Measurements from ENCODE around the gene KLHL21. TPM values are rescaled to one million over a fixed set of nuclear protein-coding genes. Genes with fewer than 3 reads are reported as not detected.

The KLHL21 gene
- total and polyA plus RNA-seq, 2 of the 4 experiments (the other 2 are of a cell fraction) = 12.0 to 36.7 TPM

GRCh38 chr1:6625584-6626149 is 23.0 kb upstream of the KLHL21 start:
- peak overlapping the region; percentile 85 for H3K14ac ChIP-seq (replicated peaks; ENCODE audit: low read depth, low read length)
- H4K5ac ChIP-seq (ENCODE audit: low read depth, low read length) = peak overlapping the region; percentile 23
- H2BK15ac ChIP-seq (ENCODE audit: low read depth, low read length) = no peak overlapping the region
- H3K56ac ChIP-seq (ENCODE audit: extremely low read depth, insufficient read depth, low read length) = no peak overlapping the region; the same call in 1 of the 2 replicates
- H3K4me3 ChIP-seq (ENCODE audit: insufficient read depth, low read depth, low read length) = peak overlapping the region; percentile 67
- TF ChIP-seq POLR2A (IDR thresholded peaks at IDR 0.05; ENCODE audit: low read depth, low read length) = no peak
- TF ChIP-seq RFX5 (IDR thresholded peaks at IDR 0.05; ENCODE audit: low read depth, low read length) = no peak
- TF ChIP-seq MAZ (IDR thresholded peaks at IDR 0.05; ENCODE audit: borderline replicate concordance, low read depth, low read length) = no peak
- TF ChIP-seq CHD1 (IDR thresholded peaks at IDR 0.05; ENCODE audit: low read depth, low read length) = no peak
- TF ChIP-seq CTCF (conservative IDR thresholded peaks at IDR 0.05; ENCODE audit: low read depth, low read length) = no peak
- no peak for TF ChIP-seq NFE2L2 (IDR thresholded peaks at IDR 0.05; ENCODE audit: low read depth, low read length)
- TF ChIP-seq MAFK (IDR thresholded peaks at IDR 0.05; ENCODE audit: low read depth, low read length) = no peak
- no peak for TF ChIP-seq FOS (IDR thresholded peaks at IDR 0.05; ENCODE audit: low read depth, low read length)
- TF ChIP-seq MXI1 (IDR thresholded peaks at IDR 0.05; ENCODE audit: borderline replicate concordance, low read depth, low read length) = no peak
- TF ChIP-seq CEBPB (IDR thresholded peaks at IDR 0.05; ENCODE audit: low read depth, low read length) = no peak
- TF ChIP-seq SMC3 (IDR thresholded peaks at IDR 0.05; ENCODE audit: low read depth, low read length) = no peak
- dilution Hi-C loops (cut with HindIII; ENCODE audit: low sequenced_read_pairs, unreplicated experiment) = no loop called here
- H4K91ac ChIP-seq (ENCODE audit: insufficient read depth, low read depth, low read length) = peak overlapping the region; percentile 66; the same call in 1 of the 2 replicates
- peak overlapping the region; percentile 95 for H3K4me2 ChIP-seq (ENCODE audit: low read depth, low read length)
- POLR2A ChIA-PET (ENCODE audit: unreplicated experiment) = no interaction called here
- peak overlapping the region; percentile 85 for H2AFZ ChIP-seq (replicated peaks; ENCODE audit: low read length, poor library complexity)
- peak; percentile 71 for DNase-seq
- peaks cover 32 to 79% of the 10 kb centered on the region in 2 experiments for H3K79me1 ChIP-seq (ENCODE audit: low read depth in 1 of 2, low read length in 2 of 2)
- 10% methylated on average over 10 of the region's 32 CpGs; no CpG with 5 or more reads in 1 of the 2 experiments for WGBS, 2 experiments (ENCODE audit: extremely low coverage in 2 of 2, insufficient read length in 1 of 2)
- H3K36me3 ChIP-seq (ENCODE audit: control insufficient read depth, insufficient read depth, low read length) = peaks cover 54% of the 10 kb centered on the region
- peak overlapping the region; percentile 93 for H3K23ac ChIP-seq (ENCODE audit: low read depth, low read length)
- H2BK120ac ChIP-seq (ENCODE audit: low read depth, low read length) = no peak overlapping the region
- peak overlapping the region; percentile 85 for H3K27ac ChIP-seq (ENCODE audit: insufficient read depth, low read length)
- CTCF ChIA-PET = interaction anchor here (0.6 kb wide), 1 partner anchor 109 kb away, joined by 4 read pairs; no protein-coding TSS in a partner anchor
- H2BK20ac ChIP-seq (ENCODE audit: low read depth, low read length) = no peak overlapping the region
- H2BK5ac ChIP-seq (ENCODE audit: low read depth, low read length, poor library complexity, severe bottlenecking) = peak overlapping the region; percentile 67
- H3K4me1 ChIP-seq (ENCODE audit: control insufficient read depth, insufficient read depth, low read length) = peaks cover 6% of the 10 kb centered on the region
- H3K9ac ChIP-seq (ENCODE audit: low read depth, low read length) = peak overlapping the region; percentile 65
- in situ Hi-C loops (cut with MboI; ENCODE audit: low sequenced_read_pairs) = no loop called here
- H3K18ac ChIP-seq (ENCODE audit: low read depth, low read length) = no peak overlapping the region
- H2AK9ac ChIP-seq (replicated peaks; ENCODE audit: low read depth, low read length, poor library complexity) = peak overlapping the region; percentile 74
- no peaks in the 10 kb centered on the region for H3K9me3 ChIP-seq (ENCODE audit: control insufficient read depth, insufficient read depth, low read length)
- peak overlapping the region; percentile 22 for H2AK5ac ChIP-seq (ENCODE audit: low read depth, low read length)
- intact Hi-C loops (cut with micrococcal nuclease) = no loop called here
- peaks cover 4% of the 10 kb centered on the region; the same call in 1 of the 2 replicates for H3K9me1 ChIP-seq (ENCODE audit: insufficient read depth, low read length)
- peak overlapping the region; percentile 55; the same call in 1 of the 2 replicates for H3K4ac ChIP-seq (ENCODE audit: low read depth, low read length)
- no peaks in the 10 kb centered on the region for H3K27me3 ChIP-seq (ENCODE audit: control insufficient read depth, insufficient read depth, low read length)
- H4K8ac ChIP-seq (ENCODE audit: low read depth in 2 of 2, low read length in 2 of 2) = peak overlapping the region in 1 of 2 experiments; percentile 44; a peak in 1 of 4 replicates
- ATAC-seq (ENCODE audit: low read depth) = peak; percentile 46
- peaks cover 48% of the 10 kb centered on the region for H4K20me1 ChIP-seq (ENCODE audit: insufficient read depth, low read length)
- BruUV-seq (replicated peaks) = no TSS peak
